Pancreas (tissue), 10 donors: ENCODE measurements around the gene COPS6. TPM values are rescaled to one million over a fixed set of nuclear protein-coding genes. Genes with fewer than 3 reads are reported as not detected.
"Not testable (repeated sequence)": the region's sequence is repeated elsewhere in the genome, so short reads cannot be mapped to it uniquely, and the experiment has no call there.

Experiments
- ATAC-seq, 4 donors: fragments of 200-7000 bp; cut with Tn5 transposase; one replicate each; pipeline versions ENCODE4 v1.8.0 to v1.9.1; 2020; ENCODE audit warnings: mild to moderate bottlenecking in 4 of 4, moderate library complexity in 4 of 4
- DNase-seq, 6 donors: peaks; one replicate each; pipeline ENCODE4 v3.0.0-alpha.2; 2020
- FAIRE-seq: peaks from 2 replicates; lab custom pipeline; 2012; peaks lifted over from hg19 to GRCh38; lab: Jason Lieb, UNC
- H3K27ac ChIP-seq, 4 donors: fragments of 200-600 bp; sonication (generic); 1 replicate in 3 of 4; 2 replicates in 1 of 4; pipeline versions ENCODE4 v1.5.0 to v1.8.0; 2020
- H3K27me3 ChIP-seq, 4 donors: fragments of 200-600 bp; one replicate each; pipeline ENCODE4 v1.8.0; 2021
- H3K36me3 ChIP-seq, 3 donors: fragments of 200-600 bp; sonication (generic) in 1 of 3; one replicate each; pipeline versions ENCODE4 v1.5.0 to v1.8.0; 2020 to 2021
- H3K4me1 ChIP-seq, 3 donors: fragments of 200-600 bp; one replicate each; pipeline ENCODE4 v1.8.0; 2021
- H3K4me3 ChIP-seq, 4 donors: fragments of 200-600 bp; sonication (generic) in 2 of 4; one replicate each; pipeline versions ENCODE4 v1.5.0 to v1.8.0; 2020 to 2021
- H3K9me3 ChIP-seq, 4 donors: fragments of 200-600 bp; one replicate each; pipeline ENCODE4 v1.8.0; 2021
- WGBS, 2 donors: extraction: QIAGEN DNeasy Blood & Tissue Kit; methylation state at CpG; one replicate each; pipeline ENCODE4 v1.1.7; 2013; 5-methylcytosine and 5-hydroxymethylcytosine counted together
- intact Hi-C, 3 donors: fragments of 100-400 bp; cut with DNase I; formaldehyde crosslinking; loops; one replicate each; pipeline versions ENCODE4 v1.11.1 to v1.14.2; 2022
- polyA plus RNA-seq, 2 donors: library from polyadenylated mRNA; stranded (reverse); fragments of 200-250 nt; gene quantifications; one replicate each; pipeline ENCODE4 v1.2.3, GENCODE V29; 2013
- total RNA-seq, 6 donors: library from RNA; stranded (reverse); fragmentation: NEBNext Ultra II Directional in 4 of 6; extraction: Animal tissue kit (Norgen Biotek cat#: 25700) in 4 of 6; gene quantifications; one replicate each; pipeline versions ENCODE4 v1.2.1 to v1.2.4, GENCODE V29; 2021 to 2023
- TF ChIP-seq, protein P1 (sequence below), 4 donors: fragments of 200-600 bp; sonication (generic) in 3 of 4; IDR thresholded peaks; one replicate each; pipeline versions ENCODE4 v1.5.0 to v1.8.0; 2021; ENCODE audit warnings: antibody characterized with exemption in 4 of 4
- donor health status: healthy with polysubstance abuse.
- donor health status: DM: no; HTN: no; CAD: no; lungs with moderate emphysema.
- donor health status: DM: no; HTN: no; CAD: no.
- donor health status: control.
- donor health status: control.
- donor health status: Bipolar disorder and iron deficiency.
- donor health status: DM: yes; HTN: yes; CAD: no.
- donor health status: DM: no; HTN: no; CAD: no.
- donor health status: DM: no; HTN: no; CAD: no.
- donor health status: DM: yes; HTN: yes; CAD: no.

COPS6 gene
- total and polyA plus RNA-seq, 8 donors: 34.6 to 82.0 (median 40.5) TPM

- H3K36me3 ChIP-seq: no peaks in the 10 kb centered on the region
- FAIRE-seq: no peak
- TF ChIP-seq, protein P1, sequence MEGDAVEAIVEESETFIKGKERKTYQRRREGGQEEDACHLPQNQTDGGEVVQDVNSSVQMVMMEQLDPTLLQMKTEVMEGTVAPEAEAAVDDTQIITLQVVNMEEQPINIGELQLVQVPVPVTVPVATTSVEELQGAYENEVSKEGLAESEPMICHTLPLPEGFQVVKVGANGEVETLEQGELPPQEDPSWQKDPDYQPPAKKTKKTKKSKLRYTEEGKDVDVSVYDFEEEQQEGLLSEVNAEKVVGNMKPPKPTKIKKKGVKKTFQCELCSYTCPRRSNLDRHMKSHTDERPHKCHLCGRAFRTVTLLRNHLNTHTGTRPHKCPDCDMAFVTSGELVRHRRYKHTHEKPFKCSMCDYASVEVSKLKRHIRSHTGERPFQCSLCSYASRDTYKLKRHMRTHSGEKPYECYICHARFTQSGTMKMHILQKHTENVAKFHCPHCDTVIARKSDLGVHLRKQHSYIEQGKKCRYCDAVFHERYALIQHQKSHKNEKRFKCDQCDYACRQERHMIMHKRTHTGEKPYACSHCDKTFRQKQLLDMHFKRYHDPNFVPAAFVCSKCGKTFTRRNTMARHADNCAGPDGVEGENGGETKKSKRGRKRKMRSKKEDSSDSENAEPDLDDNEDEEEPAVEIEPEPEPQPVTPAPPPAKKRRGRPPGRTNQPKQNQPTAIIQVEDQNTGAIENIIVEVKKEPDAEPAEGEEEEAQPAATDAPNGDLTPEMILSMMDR (IDR thresholded peaks at IDR 0.05): no peak
Observed at GRCh38 chr7:100126239-100126930, 37.6 kb downstream of the COPS6 start.

GRCh38 chr7:100126931-100127865, 38.4 kb downstream of the COPS6 start, which contains the start of gene MBLAC1:
MBLAC1 (plus strand) TSS chr7:100126967; CDS start chr7:100127396, 429 bp downstream.
- Histone ChIP-seq H3K27ac (peak within 1 kb of the TSS; percentile 84 to 94 (median 89)), H3K27me3 (no peaks in the 10 kb centered on the region), H3K36me3 (no peaks in the 10 kb centered on the region), H3K9me3 (no peaks in the 10 kb centered on the region), H3K4me3 (peak within 1 kb of the TSS; percentile 54 to 98 (median 94)), H3K4me1 (peaks cover 0 to 14% (median 8%) of the 10 kb centered on the region in 3 donors)
- DNase-seq: peak; percentile 88 to 92 (median 90)
- TF ChIP-seq, protein P1 (IDR thresholded peaks at IDR 0.05): no peak
- peak; percentile 90 to 96 (median 92) for ATAC-seq
- FAIRE-seq: no peak
- intact Hi-C loops: no loop called here
- 0 to 1% methylated on average over 68 to 85 of the region's 85 CpGs for WGBS, 2 donors

More at GRCh38 chr7:100126239-100126930, 37.6 kb downstream of the COPS6 start:
- intact Hi-C loops: no loop called here
- H3K4me1 ChIP-seq: peaks cover 0 to 13% (median 8%) of the 10 kb centered on the region in 3 donors
- peak overlapping the region; percentile 54 to 98 (median 94) for H3K4me3 ChIP-seq
- DNase-seq: peak in 1 of 6 donors; percentile 86
- 9 to 10% methylated on average over 29 of the region's 29 CpGs for WGBS, 2 donors
- no peaks in the 10 kb centered on the region for H3K9me3 ChIP-seq
- no peaks in the 10 kb centered on the region for H3K27me3 ChIP-seq
- peak; percentile 0 to 51 (median 31) for ATAC-seq
- peak overlapping the region; percentile 84 to 94 (median 89) for H3K27ac ChIP-seq

- Histone ChIP-seq H3K9me3 (no peaks in the 10 kb centered on the region), H3K4me3 (peak overlapping the region; percentile 54 to 98 (median 94)), H3K4me1 (peaks cover 0 to 14% (median 8%) of the 10 kb centered on the region in 3 donors), H3K27me3 (no peaks in the 10 kb centered on the region), H3K27ac (peak overlapping the region; percentile 84 to 94 (median 89)), H3K36me3 (no peaks in the 10 kb centered on the region)
- peak in 2 of 6 donors; percentile 30 to 81 for DNase-seq
- WGBS, 2 donors: 3 to 8% methylated on average over 25 to 37 of the region's 37 CpGs
- intact Hi-C loops: no loop called here
- FAIRE-seq: no peak
- peak in 1 of 4 donors; percentile 1 for ATAC-seq
- TF ChIP-seq, protein P1 (IDR thresholded peaks at IDR 0.05): no peak
Observed at GRCh38 chr7:100127866-100128636, 39.3 kb downstream of the COPS6 start.

- no peaks in the 10 kb centered on the region for H3K36me3 ChIP-seq
- DNase-seq (no peak), ATAC-seq (no peak), FAIRE-seq (no peak)
- 50 to 56% methylated on average over 1 of the region's 1 CpG for WGBS, 2 donors
- no peak overlapping the region for H3K4me3 ChIP-seq
- TF ChIP-seq, protein P1 (IDR thresholded peaks at IDR 0.05): no peak
- H3K27ac ChIP-seq: no peak overlapping the region
- peaks cover 0 to 14% (median 8%) of the 10 kb centered on the region in 3 donors for H3K4me1 ChIP-seq
- H3K9me3 ChIP-seq: no peaks in the 10 kb centered on the region
- intact Hi-C loops: no loop called here
- no peaks in the 10 kb centered on the region for H3K27me3 ChIP-seq
Observed at GRCh38 chr7:100128637-100128963, 39.8 kb downstream of the COPS6 start.

DNA sequence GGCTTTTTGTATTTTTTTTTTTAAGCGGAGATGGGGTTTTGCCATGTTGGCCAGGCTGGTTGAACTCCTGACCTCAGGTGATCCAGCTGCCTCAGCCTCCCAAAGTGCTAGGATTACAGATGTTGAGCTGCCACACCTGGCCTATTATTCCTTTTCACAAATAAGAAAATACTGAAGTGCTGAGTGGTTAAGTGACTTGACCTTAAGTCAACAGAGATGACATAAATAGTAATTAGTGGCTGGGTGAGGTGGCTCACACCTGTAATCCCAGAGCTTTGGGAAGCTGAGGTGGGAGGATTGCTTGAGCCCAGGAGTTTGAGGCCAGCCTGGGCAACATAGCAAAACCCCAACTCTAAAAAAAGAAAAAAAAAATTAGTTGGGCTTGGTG, 41.4 kb downstream of the COPS6 start:
- Histone ChIP-seq H3K4me1 (peaks cover 0 to 14% (median 8%) of the 10 kb centered on the region in 3 donors), H3K27ac (peak overlapping the region in 3 of 4 donors; percentile 41 to 78 (median 60))
- not testable (repeated sequence) for H3K4me3 ChIP-seq, DNase-seq, H3K36me3 ChIP-seq, ATAC-seq, H3K9me3 ChIP-seq, FAIRE-seq, H3K27me3 ChIP-seq
- WGBS, 2 donors: 91 to 94% methylated on average over 1 of the region's 1 CpG
- intact Hi-C loops: loop anchor here in 1 of 3 donors (10.0 kb wide), 1 partner anchor 85 kb away; the partner anchor contains the start of gene PVRIG
